K562 (cell line): ENCODE data around the gene PAIP1. TPM values are rescaled to one million over a fixed set of nuclear protein-coding genes. Genes with fewer than 3 reads are reported as not detected.

ENCODE experiments used
- ATF1 ChIP-seq, 2 experiments: fragments of 450-650 bp in 1 of 2; IDR thresholded peaks; 2 replicates each; pipeline ENCODE4 v1.6.1; 2016; ENCODE audit warnings: missing compliant biosample characterization in 1 of 2, missing genetic modification characterization in 1 of 2
- CCAR2 ChIP-seq: fragments of 200-400 bp; formaldehyde crosslinking; IDR thresholded peaks from 2 replicates; pipeline ENCODE4 v1.6.1; 2017; ENCODE audit warnings: mild to moderate bottlenecking, low read depth, low read length
- CCNT2 ChIP-seq: IDR thresholded peaks from 2 replicates; pipeline ENCODE4 v1.6.1; 2011; ENCODE audit warnings: borderline replicate concordance, low read depth, mild to moderate bottlenecking, moderate library complexity, mixed read lengths, low read length; ENCODE audit not compliant: insufficient read length; ENCODE audit errors: extremely low read depth
- CXXC5 ChIP-seq: fragments of 250-450 bp; sonication (Bioruptor Pico); IDR thresholded peaks from 2 replicates; pipeline ENCODE4 v1.8.0; 2022; ENCODE audit warnings: inconsistent platforms, mild to moderate bottlenecking, moderate library complexity
- DNMT1 ChIP-seq: fragments of 450-650 bp; IDR thresholded peaks from 2 replicates; pipeline ENCODE4 v1.6.1; 2016; ENCODE audit warnings: antibody characterized with exemption, mild to moderate bottlenecking
- FOXM1 ChIP-seq, 2 experiments: fragments of 450-650 bp in 1 of 2; sonication (generic) in 1 of 2; formaldehyde crosslinking in 1 of 2; IDR thresholded peaks; 2 replicates each; pipeline versions ENCODE4 v1.6.1 to v1.9.0; 2017 to 2022; ENCODE audit warnings: low read depth in 2 of 2, mild to moderate bottlenecking in 2 of 2, missing genetic modification reagents in 1 of 2, moderate library complexity in 1 of 2
- GATAD2B ChIP-seq: fragments of 450-650 bp; IDR thresholded peaks from 2 replicates; pipeline ENCODE4 v1.6.1; 2017; ENCODE audit warnings: mild to moderate bottlenecking, borderline replicate concordance
- GTF2B ChIP-seq: IDR thresholded peaks from 2 replicates; pipeline ENCODE4 v1.6.1; 2011; ENCODE audit not compliant: insufficient read length; ENCODE audit errors: extremely low read depth
- NFRKB ChIP-seq: fragments of 450-650 bp; IDR thresholded peaks from 2 replicates; pipeline ENCODE4 v1.6.1; 2016; ENCODE audit warnings: low read depth
- NR3C1 ChIP-seq: sonication (generic); formaldehyde crosslinking; IDR thresholded peaks from 2 replicates; pipeline ENCODE4 v1.8.1; 2022; ENCODE audit warnings: missing genetic modification reagents
- PBX2 ChIP-seq, 2 experiments: IDR thresholded peaks in 1 of 2; conservative IDR thresholded peaks in 1 of 2; 2 replicates each; pipeline ENCODE4 v1.6.1; 2016; ENCODE audit warnings: low read depth in 2 of 2, mild to moderate bottlenecking in 1 of 2, missing compliant biosample characterization in 1 of 2, missing genetic modification characterization in 1 of 2, moderate library complexity in 1 of 2
- PKNOX1 ChIP-seq: fragments of 450-650 bp; IDR thresholded peaks from 2 replicates; pipeline ENCODE4 v1.6.1; 2016
- RBBP5 ChIP-seq: fragments of 200-600 bp; sonication (generic); IDR thresholded peaks from 2 replicates; pipeline ENCODE4 v1.6.1; 2012; ENCODE audit warnings: borderline replicate concordance, mild to moderate bottlenecking, low read length, control low read depth, inconsistent platforms; ENCODE audit not compliant: insufficient read depth, poor library complexity, severe bottlenecking
- RBM34 ChIP-seq: fragments of 200-400 bp; formaldehyde crosslinking; IDR thresholded peaks from 2 replicates; pipeline ENCODE4 v1.6.1; 2018; ENCODE audit warnings: low read length, borderline replicate concordance; ENCODE audit not compliant: insufficient read depth
- TAF9B ChIP-seq: fragments of 450-650 bp; IDR thresholded peaks from 2 replicates; pipeline ENCODE4 v1.6.1; 2018; ENCODE audit warnings: mild to moderate bottlenecking; ENCODE audit not compliant: partially characterized antibody
- TCF7 ChIP-seq: sonication (generic); IDR thresholded peaks from 2 replicates; pipeline ENCODE4 v1.6.1; 2016; ENCODE audit warnings: antibody characterized with exemption, borderline replicate concordance
- YY1 ChIP-seq, 3 experiments: IDR thresholded peaks; 2 replicates each; pipeline ENCODE4 v1.6.1; 2011; ENCODE audit warnings: low read length in 2 of 3, mild to moderate bottlenecking in 2 of 3, moderate library complexity in 2 of 3, borderline replicate concordance in 1 of 3, control low read depth in 1 of 3, low read depth in 1 of 3; ENCODE audit not compliant: insufficient read depth in 3 of 3, insufficient replicate concordance in 2 of 3, control insufficient read depth in 1 of 3, insufficient read length in 1 of 3; ENCODE audit errors: extremely low read depth in 1 of 3
- ZC3H8 ChIP-seq: fragments of 450-650 bp; IDR thresholded peaks from 2 replicates; pipeline ENCODE4 v1.6.1; 2017
- ZNF184 ChIP-seq: sonication (generic); formaldehyde crosslinking; IDR thresholded peaks from 2 replicates; pipeline ENCODE4 v1.5.0; 2020; ENCODE audit warnings: missing genetic modification reagents
- ZNF3 ChIP-seq: fragments of 250-450 bp; sonication (Bioruptor Pico); IDR thresholded peaks from 2 replicates; pipeline ENCODE4 v1.5.0; 2021; ENCODE audit warnings: mild to moderate bottlenecking, moderate library complexity
- ZNF445 ChIP-seq: fragments of 250-450 bp; sonication (Bioruptor Pico); IDR thresholded peaks from 2 replicates; pipeline ENCODE4 v1.4.0; 2020; ENCODE audit warnings: low read depth, mild to moderate bottlenecking, moderate library complexity
- ZNF589 ChIP-seq: fragments of 200-800 bp; sonication (Bioruptor generic); IDR thresholded peaks from 2 replicates; pipeline ENCODE4 v1.6.1; 2016; ENCODE audit warnings: low read depth, missing genetic modification characterization, missing compliant biosample characterization
- polyA plus RNA-seq, 8 experiments: library from polyadenylated mRNA; depleted of rRNA in 4 of 8; stranded (reverse) in 5 of 8; unstranded in 3 of 8; fragments of >200 nt; fragmentation: Nextera tagmentation in 2 of 8; fragmentation: Illumina TruSeq in 1 of 8; extraction: Ambion mirVana in 2 of 8; extraction: Trizol in 1 of 8; gene quantifications; 2 replicates each; pipeline versions ENCODE4 v1.2.1 to v1.2.3, GENCODE V29; 2011 to 2014; ENCODE audit warnings: inconsistent platforms in 1 of 8, missing spikeins in 1 of 8
- total RNA-seq, 7 experiments: library from RNA; depleted of rRNA in 6 of 7; stranded (reverse); fragments of >200 nt in 6 of 7; fragmentation: Illumina TruSeq in 2 of 7; extraction: Trizol in 2 of 7; gene quantifications; 2 replicates each; pipeline versions ENCODE4 v1.2.1 to v1.2.3, GENCODE V29; 2011 to 2021; ENCODE audit warnings: low replicate concordance in 1 of 7

The PAIP1 gene
- total and polyA plus RNA-seq, 9 of the 15 experiments (the other 6 are each of a cell fraction or from before 2014, with no cell fraction given) = 51.7 to 181 (median 102) TPM

GRCh38 chr5:43601454-43602260 lies 44.8 kb upstream of the PAIP1 start (continued):
- no peak for TF ChIP-seq NR3C1 (CRISPR knock-in tag)
- TF ChIP-seq CCAR2 = no peak
- TF ChIP-seq GTF2B = no peak
- 0 out of 2 replicates have a peak, but pooled peaks have one; percentile 16 for TF ChIP-seq PKNOX1
- no peak for TF ChIP-seq ZC3H8
- no peak for TF ChIP-seq DNMT1
- TF ChIP-seq FOXM1 (IDR thresholded peaks at IDR 0.05; ENCODE audit: low read depth) = no peak
- TF ChIP-seq FOXM1 (CRISPR knock-in tag; IDR thresholded peaks at IDR 0.05; ENCODE audit: low read depth) = no peak
- no peak for TF ChIP-seq CCNT2
- no peak for TF ChIP-seq RBM34
- TF ChIP-seq ZNF3 (CRISPR knock-in tag) = no peak
- no peak for TF ChIP-seq PBX2 (CRISPR knock-in tag; IDR thresholded peaks at IDR 0.05; ENCODE audit: low read depth)
- no peak for TF ChIP-seq PBX2 (tag; conservative IDR thresholded peaks at IDR 0.05; ENCODE audit: low read depth)
- TF ChIP-seq ZNF589 (CRISPR knock-in tag) = peak; percentile 70; the same call in 1 of the 2 replicates
- peak; percentile 17 for TF ChIP-seq TAF9B
- TF ChIP-seq TCF7 = no peak
- TF ChIP-seq YY1 (IDR thresholded peaks at IDR 0.05; ENCODE audit: borderline replicate concordance in 1 of 3, control insufficient read depth in 1 of 3, extremely low read depth in 1 of 3, insufficient read depth in 3 of 3, insufficient read length in 1 of 3, insufficient replicate concordance in 2 of 3, low read depth in 1 of 3, low read length in 2 of 3) = peak in 2 of 3 experiments; percentile 35 to 83
- no peak for TF ChIP-seq CXXC5
- no peak for TF ChIP-seq ATF1 (CRISPR knock-in tag; IDR thresholded peaks at IDR 0.05)
- TF ChIP-seq ATF1 (tag; IDR thresholded peaks at IDR 0.05) = peak; percentile 36
- TF ChIP-seq ZNF445 (CRISPR knock-in tag) = no peak
- peak; percentile 78; the same call in 1 of the 2 replicates for TF ChIP-seq NFRKB
- TF ChIP-seq RBBP5 = no peak
- no peak for TF ChIP-seq ZNF184 (CRISPR knock-in tag)
- TF ChIP-seq GATAD2B = no peak
